SIG-M5 (cell line): ENCODE results near the gene MMEL1.
"Not testable (repeated sequence)": the region's sequence is repeated elsewhere in the genome, so short reads cannot be mapped to it uniquely, and the experiment has no call there.

ENCODE experiments used
- DNase-seq: peaks from one replicate; lab custom pipeline; 2025; lab: John Stamatoyannopoulos, UW

MMEL1 gene, protein sequence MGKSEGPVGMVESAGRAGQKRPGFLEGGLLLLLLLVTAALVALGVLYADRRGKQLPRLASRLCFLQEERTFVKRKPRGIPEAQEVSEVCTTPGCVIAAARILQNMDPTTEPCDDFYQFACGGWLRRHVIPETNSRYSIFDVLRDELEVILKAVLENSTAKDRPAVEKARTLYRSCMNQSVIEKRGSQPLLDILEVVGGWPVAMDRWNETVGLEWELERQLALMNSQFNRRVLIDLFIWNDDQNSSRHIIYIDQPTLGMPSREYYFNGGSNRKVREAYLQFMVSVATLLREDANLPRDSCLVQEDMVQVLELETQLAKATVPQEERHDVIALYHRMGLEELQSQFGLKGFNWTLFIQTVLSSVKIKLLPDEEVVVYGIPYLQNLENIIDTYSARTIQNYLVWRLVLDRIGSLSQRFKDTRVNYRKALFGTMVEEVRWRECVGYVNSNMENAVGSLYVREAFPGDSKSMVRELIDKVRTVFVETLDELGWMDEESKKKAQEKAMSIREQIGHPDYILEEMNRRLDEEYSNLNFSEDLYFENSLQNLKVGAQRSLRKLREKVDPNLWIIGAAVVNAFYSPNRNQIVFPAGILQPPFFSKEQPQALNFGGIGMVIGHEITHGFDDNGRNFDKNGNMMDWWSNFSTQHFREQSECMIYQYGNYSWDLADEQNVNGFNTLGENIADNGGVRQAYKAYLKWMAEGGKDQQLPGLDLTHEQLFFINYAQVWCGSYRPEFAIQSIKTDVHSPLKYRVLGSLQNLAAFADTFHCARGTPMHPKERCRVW

DNA sequence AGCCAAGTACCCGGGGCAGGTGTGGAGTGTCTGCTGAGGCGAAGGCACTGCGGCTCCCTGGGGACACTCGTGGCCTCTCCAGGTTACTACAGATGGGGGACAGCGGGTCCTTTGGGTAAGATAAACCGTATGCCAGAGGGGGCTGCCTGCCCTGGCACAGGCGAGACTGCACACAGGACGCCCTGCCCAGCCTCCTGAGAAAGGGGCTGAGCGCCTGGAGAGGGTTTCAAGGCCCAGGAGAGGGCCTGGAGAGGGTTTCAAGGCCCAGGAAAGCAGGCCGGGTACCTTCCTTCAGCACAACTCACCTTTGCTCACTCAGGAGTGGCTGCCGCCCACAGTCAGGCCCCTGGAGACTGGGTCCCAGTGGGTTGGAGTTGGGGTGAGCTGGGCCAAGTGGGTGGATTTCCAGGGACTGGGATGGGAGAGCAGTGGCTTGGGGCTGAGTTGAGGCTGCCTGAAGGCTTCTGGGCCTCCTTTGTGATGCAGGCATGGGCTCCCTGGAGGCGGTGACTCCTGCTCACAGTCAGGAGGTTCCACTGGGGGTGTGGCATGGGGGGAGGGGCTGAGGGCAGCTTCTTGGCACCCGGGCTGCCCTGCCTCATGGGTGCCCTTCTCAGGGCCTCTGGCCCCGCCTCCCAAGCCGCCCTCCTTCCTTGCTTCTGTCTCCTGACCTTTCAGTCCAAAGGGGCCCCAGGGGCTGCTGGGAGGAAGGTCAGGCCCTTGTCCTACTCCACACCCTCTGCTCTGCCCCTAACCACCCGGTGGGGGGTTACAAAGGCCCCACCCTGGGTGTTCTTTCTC is at the start of gene MMEL1:
MMEL1 (minus strand) TSS at position 456 of the 801 bp plus-strand sequence. CDS start 3,532 bp downstream, outside the sequence.
- no peak for DNase-seq

DNA sequence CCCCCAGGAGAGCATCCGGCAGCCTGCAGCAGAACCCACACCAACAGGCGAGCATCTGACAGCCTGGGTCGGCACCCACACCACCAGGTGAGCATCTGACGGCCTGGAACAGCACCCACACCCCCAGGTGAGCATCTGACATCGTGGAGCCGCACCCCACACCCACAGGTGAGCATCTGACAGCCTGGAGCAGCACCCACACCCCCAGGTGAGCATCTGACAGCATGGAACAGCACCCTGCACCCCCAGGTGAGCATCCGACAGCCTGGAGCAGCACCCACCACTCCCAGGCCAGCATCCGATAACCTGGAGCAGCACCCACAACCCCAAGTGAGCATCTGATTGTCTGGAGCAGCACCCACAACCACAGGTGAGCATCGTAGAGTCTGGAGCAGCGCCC is 43.9 kb upstream of the MMEL1 start:
- not testable (repeated sequence) for DNase-seq

DNA sequence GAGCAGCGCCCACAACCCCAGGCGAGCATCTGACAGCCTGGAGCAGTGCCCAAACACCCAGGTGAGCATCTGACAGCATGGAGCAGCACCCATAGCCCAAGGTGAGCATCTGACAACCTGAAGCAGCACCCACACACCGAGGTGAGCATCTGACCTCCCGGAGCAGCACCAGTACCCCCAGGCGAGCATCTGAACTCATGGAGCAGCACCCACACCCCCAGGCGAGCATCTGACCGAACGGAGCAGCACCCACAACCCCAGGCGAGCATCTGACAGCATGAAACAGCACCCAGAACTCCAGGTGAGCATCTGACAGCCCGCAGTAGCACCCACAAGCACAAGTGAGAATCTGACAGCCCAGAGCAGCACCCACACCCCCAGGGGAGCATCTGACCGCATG is 38.8 kb upstream of the MMEL1 start:
- not testable (repeated sequence) for DNase-seq

DNA sequence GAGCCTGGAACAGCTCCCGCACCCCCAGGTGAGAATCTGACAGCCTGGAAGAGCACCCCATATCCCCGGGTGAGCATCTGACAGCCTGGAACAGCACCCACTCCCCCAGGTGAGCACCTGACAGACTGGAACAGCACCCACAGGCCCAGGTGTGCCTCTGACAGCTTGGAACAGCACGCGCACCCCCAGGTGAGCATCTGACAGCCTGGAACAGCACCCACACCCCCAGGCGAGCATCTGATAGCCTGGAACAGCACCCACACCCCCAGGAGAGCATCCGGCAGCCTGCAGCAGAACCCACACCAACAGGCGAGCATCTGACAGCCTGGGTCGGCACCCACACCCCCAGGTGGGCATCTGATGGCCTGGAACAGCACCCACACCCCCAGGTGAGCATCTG is 27.0 kb upstream of the MMEL1 start:
- DNase-seq: not testable (repeated sequence)

DNA sequence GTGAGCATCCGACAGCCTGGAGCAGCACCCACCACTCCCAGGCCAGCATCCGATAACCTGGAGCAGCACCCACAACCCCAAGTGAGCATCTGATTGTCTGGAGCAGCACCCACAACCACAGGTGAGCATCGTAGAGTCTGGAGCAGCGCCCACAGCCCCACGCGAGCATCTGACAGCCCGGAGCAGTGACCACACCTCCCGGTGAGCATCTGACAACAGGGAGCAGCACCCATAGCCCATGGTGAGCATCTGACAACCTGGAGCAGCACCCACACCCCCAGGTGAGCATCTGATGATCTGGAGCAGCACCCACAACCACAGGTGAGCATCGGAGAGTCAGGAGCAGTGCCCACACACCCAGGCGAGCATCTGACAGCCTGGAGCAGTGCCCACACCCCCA is 25.1 kb upstream of the MMEL1 start:
- not testable (repeated sequence) for DNase-seq

DNA sequence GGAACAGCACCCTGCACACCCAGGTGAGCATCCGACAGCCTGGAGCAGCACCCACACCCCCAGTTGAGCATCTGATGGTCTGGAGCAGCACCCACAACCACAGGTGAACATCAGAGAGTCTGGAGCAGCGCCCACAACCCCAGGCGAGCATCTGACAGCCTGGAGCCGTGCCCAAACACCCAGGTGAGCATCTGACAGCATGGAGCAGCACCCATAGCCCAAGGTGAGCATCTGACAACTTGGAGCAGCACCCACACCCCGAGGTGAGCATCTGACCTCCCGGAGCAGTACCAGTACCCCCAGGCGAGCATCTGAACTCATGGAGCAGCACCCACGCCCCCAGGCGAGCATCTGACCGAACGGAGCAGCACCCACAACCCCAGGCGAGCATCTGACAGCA is 24.3 kb upstream of the MMEL1 start:
- not testable (repeated sequence) for DNase-seq

DNA sequence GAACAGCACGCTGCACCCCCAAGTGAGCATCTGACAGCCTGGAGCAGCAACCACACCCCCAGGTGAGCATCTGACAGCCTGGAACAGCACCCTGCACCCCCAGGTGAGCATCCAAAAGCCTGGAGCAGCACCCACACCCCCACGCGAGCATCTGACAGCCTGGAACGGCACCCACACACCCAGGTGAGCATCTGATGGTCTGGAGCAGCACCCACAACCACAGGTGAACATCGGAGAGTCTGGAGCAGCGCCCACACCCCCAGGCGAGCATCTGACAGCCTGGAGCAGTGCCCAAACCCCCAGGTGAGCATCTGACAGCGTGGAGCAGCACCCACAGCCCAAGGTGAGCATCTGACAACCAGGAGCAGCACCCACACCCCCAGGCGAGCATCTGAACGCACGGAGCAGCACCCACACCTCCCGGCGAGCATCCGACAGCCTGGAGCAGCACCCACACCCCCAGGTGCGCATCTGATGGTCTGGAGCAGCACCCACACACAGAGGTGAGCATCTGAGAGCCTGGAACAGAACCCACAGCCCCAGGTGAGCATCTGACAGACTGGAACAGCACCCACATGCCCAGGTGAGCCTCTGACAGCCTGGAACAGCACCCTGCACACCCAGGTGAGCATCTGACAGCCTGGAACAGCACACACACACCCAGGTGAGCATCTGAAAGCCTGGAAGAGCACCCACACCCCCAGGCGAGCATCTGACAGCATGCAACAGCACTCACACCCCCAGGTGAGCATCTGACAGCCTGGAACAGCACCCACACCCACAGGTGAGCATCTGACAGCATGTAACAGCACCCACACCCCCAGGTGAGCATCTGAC is 23.0 kb upstream of the MMEL1 start:
- DNase-seq: not testable (repeated sequence)

DNA sequence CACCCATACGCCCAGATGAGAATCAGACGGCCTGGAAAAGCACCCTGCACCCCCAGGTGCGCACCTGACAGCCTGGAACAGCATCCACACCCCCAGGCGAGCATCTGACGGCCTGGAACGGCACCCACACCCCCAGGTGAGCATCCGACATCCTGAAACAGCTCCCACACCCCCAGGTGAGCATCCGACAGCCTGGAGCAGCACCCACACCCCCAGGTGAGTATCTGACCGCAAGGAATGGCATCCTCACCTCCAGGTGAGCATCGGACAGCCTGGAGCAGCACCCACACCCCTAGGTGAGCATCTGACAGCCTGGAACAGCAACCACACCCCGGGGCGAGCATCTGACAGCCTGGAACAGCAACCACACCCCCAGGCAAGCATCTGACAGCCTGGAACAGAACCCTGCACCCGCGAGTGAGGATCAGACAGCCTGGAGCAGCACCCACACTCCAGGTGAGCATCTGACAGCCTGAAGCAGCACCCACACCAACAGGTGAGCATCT is 21.7 kb upstream of the MMEL1 start:
- DNase-seq: not testable (repeated sequence)

DNA sequence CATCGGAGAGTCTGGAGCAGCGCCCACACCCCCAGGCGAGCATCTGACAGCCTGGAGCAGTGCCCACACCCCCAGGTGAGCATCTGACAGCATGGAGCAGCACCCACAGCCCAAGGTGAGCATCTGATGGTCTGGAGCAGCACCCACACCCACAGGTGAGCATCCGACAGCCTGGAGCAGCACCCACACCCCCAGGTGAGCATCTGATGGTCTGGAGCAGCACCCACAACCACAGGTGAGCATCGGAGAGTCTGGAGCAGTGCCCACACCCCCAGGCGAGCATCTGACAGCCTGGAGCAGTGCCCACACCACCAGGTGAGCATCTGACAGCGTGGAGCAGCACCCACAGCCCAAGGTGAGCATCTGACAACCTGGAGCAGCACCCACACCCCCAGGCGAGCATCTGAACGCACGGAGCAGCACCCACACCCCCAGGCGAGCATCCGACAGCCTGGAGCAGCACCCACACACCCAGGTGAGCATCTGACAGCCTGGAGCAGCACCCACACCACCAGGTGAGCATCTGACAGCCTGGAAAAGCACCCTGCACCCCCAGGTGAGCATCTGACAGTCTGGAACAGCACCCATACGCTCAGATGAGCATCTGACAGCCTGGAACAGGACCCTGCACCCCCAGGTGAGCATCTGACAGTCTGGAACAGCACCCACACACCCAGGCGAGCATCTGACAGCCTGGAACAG is 21.1 kb upstream of the MMEL1 start:
- not testable (repeated sequence) for DNase-seq

DNA sequence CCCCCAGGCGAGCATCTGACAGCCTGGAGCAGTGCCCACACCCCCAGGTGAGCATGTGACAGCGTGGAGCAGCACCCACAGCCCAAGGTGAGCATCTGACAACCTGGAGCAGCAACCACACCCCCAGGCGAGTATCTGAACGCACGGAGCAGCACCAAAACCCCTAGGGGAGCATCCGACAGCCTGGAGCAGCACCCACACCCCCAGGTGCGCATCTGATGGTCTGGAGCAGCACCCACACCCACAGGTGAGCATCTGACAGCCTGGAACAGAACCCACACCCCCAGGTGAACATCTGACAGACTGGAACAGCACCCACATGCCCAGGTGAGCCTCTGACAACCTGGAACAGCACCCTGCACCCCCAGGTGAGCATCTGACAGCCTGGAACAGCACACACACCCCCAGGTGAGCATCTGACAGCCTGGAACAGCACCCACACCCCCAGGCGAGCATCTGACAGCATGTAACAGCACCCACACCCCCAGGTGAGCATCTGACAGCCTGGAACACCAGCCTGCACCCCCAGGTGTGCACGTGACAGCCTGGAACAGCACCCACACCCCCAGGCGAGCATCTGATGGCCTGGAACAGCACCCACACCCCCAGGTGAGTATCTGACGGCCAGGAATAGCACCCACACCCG is 20.2 kb upstream of the MMEL1 start:
- DNase-seq: not testable (repeated sequence)

DNA sequence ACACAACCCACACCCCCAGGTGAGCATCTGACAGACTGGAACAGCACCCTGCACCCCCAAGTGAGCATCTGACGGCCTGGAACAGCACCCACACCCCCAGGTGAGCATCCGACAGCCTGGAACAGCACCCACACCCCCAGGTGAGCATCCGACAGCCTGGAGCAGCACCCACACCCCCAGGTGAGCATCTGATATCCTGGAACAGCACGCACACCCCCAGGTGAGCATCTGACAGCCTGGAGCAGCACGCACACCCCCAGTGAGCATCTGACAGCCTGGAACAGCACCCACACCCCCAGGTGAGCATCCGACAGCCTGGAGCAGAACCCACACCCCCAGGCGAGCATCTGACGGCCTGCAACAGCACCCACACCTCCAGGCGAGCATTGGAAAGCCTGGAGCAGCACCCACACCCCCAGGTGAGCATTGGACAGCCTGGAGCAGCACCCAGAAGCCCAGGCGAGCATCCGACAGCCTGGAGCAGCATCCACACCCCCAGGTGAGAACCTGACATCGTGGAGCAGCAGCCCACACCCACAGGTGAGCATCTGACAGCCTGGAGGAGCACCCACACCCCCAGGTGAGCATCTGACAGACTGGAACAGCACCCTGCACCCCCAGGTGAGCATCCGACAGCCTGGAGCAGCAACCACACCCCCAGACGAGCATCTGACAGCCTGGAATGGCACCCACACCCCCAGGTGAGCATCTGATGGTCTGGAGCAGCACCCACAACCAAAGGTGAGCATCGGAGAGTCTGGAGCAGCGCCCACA is 19.5 kb upstream of the MMEL1 start:
- DNase-seq: not testable (repeated sequence)

DNA sequence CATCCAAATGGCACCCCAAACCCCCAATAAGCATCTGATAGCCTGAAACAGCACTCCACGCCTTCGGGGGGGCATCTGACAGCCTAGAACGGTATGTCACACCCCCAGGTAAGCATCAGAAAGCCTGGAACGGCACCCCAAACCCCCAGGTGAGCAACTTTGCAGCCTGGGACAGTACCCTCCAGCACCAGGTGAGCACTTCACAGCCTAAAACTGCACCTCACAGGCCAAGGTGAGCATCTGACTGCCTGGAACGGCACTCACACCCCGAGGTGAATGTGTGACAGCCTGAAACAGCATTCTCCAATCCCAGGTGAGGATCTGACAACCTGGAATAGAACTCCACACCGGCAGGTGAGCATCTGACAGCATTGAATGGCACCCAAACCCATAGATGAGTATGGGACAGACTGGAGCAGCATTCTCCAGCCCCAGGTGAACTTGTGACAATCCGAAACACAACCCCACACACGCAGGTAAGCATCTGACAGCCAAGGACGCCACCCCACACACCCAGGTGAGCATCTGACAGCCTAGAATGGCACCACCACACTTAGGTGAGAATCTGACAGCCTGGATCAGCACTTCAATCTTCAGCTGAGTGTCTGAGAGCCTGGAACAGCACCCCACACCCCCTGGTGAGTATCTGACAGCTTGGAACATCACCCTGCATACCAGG is 18.3 kb upstream of the MMEL1 start:
- no peak for DNase-seq

DNA sequence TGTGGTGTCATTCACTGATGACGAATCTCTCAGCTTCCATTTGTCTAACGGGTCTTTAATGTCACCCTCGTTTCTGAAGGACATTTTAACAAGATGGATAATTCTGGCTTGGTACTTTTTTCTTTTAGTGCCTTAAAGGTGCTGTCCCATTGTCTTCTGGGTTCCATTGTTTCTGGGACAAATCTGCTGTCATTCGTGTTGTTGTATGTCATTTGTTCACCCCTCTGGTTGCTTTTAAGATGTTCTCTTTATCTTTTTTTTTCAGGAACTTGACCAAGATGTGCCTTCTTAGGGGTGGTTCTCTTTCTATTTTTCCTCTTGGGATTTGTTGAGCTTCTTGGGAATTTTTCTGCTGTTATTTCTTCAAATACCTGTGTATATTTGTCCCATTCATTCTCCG is 14.0 kb upstream of the MMEL1 start:
- no peak for DNase-seq

DNA sequence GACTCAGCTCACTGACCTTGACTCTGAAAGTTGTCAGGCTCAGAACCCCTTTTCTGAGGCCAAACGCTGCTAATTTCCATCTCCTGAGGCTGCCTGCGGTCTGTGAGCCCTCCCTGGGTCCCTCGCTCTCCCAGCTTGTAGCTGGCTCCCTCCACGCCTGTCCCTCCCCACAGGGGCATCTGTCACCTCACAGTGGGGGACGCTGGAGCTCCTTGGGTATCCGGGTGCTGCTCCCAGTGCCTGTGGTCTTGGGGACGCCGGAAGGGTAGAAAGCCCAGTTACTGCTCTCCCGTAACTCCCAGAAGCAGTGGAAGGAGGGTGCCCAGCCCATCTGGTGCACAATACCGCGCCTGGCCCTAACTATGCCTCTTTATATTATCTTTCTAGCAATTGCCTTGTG is 13.0 kb upstream of the MMEL1 start:
- DNase-seq: no peak

DNA sequence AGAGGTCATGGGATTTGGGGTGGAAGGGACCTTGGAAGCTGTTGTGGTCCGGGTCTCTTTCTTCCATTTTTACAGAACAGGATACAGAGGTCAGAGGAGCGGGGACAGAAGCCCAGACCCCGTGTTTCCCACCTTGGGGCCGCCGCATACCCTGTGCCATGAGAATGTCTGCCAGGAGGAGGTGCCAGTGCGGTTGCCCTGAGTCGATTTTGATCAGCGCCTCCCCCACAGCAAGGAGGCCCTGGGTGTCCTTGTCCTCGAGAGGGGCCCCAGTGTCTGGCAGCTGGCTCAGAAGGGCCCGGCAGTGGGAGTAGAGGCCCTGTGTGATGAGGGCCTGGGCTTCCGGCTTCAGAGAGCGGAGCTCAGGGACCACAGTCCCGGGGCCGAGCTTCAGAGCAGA is 12.3 kb upstream of the MMEL1 start:
- no peak for DNase-seq

DNA sequence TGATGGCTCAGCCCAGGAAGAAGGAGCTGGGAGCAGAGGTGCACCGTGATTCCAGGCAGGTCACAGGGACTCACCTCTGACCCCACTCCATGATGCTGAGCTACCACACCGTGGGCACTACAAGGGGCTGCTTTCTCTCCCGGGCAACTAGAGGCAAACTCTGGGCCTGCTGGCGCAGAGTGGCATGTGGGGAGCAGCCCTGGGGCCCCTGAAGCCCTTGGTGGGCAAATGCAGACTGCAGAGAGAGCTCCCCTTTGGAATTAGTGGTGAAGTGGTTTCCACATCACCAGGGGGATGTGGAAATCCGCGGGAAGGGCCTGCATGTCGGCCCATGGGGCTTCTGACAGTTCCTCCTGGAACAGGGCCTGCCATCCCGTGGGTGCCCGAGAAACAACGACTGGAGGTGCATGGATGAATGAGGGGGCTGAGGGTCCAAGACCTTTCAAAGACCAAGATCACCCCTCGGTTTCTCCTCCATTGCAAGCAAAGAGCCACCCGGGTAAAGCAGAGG is 11.8 kb upstream of the MMEL1 start:
- no peak for DNase-seq

DNA sequence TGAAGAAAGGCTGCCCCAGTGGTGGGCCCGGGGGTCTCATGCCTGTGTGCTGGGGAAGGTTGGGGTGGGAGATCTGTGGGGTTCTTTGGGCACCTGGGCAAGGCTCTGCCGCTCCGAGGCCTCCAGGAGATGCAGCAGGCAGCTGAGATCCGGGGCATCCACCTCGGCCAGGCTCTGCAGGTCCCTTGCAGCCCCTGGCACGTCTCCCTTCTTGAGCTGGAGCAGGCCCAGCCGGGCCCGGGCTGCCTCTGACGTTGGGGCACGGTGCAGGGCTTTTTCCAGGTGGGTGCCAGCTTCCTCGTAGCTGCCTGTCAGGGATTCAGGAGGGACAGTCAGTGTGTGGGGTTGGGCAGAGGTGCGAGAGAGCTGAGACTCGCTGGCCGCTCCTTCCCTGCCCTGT is 11.4 kb upstream of the MMEL1 start:
- DNase-seq: no peak

DNA sequence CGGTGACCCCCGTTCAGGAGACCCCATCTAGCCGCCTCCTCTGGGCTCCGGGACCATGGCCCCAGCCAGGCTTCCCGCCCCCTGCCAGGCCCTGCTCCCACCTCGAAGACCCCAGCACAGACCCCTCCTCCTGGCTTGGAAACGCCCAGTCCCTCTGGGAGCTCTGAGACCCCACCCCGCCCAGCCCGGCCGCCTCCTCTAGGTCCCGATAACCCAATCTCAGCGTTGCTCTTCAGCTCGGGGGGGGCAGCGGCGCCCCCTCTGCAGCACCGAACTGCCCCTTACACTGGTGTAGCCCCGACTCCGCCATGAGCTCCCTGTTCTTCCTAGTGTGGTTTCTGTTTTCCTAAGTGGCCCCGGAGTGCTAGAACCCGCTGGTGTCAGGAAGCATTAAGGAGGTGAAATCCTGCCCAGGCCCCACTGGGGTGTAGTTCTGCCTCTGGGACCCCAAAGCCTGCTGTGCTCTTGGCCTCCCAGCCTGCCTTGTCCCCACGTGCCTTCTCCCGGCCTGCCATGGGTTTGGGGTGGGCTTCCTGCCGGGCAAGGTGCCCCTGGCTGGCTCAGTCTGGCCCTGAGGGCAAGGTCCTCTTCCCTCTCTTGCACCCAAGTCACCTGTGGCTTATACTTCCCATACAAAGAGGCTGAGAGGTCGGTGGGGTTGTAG is 10.7 kb upstream of the MMEL1 start:
- DNase-seq: no peak
